NCI-H69 (cell line): ENCODE data around the gene GNB1.
"Not testable (repeated sequence)": the region's sequence is repeated elsewhere in the genome, so short reads cannot be mapped to it uniquely, and the experiment has no call there.

Source experiments
- DNase-seq: peaks from one replicate; lab custom pipeline; 2025; lab: John Stamatoyannopoulos, UW

The GNB1 gene

DNA sequence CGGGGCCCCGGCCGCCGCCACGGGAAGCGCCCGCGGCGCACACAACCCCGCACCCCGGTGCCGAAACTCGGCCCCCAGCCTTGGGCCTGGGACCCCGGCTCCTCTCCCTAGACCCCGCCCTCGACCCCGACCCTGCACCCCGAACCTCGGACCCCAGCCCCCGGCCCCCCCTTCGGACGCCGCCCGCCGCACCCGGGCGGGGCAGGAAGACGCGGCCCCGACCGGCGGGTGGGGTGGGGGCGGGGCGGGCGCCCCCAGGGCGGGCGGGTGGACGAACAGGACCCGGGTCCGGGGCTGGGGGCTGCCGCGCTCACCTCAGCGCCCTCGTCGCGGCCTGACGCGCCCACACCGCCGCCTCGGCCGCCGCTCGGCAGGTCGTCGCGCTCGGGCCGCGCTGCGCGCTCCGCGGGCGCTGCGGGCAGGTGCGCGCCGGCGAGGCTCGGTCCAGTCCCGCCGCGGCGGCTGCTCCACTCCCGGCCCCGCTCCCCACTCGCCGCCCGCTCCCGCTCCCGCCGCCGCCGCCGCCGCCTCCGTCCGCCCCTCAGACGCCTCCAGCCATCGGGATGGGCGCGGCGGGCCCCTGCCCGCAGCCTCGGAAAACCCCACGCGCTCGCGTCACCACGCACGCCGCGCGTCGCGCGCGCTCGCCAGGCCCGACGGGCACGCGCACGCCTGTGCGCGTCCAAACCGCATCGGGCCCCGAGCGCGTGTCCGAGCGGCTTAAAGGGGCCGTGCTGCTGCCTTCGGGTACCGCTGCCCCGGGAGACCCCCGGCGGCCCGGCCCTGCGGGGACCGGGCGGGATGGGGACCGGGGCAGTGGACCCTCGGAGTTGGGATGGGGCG, at the start of gene GNB1:
Gene GNB1, minus strand, starts transcription at position 582 of the 843 bp plus-strand sequence. CDS start 65,634 bp downstream, outside the sequence.
- peak; percentile 85 for DNase-seq

DNA sequence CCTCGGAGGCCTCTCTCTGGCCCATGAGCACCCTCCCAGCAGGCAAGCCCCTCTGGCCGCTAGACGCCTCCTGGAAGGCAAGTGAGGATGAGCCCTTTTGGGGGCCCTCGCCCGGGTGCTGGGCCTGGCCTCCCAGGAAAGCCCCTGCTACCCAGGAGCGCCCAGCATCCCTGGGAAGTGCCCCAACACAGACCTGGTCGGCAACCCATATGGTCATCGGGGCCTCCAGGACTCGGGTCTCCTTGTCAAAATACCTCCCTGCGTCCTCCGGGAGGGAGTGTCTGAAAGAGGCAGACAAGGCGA, 49.2 kb upstream of the GNB1 start:
- no peak for DNase-seq

DNA sequence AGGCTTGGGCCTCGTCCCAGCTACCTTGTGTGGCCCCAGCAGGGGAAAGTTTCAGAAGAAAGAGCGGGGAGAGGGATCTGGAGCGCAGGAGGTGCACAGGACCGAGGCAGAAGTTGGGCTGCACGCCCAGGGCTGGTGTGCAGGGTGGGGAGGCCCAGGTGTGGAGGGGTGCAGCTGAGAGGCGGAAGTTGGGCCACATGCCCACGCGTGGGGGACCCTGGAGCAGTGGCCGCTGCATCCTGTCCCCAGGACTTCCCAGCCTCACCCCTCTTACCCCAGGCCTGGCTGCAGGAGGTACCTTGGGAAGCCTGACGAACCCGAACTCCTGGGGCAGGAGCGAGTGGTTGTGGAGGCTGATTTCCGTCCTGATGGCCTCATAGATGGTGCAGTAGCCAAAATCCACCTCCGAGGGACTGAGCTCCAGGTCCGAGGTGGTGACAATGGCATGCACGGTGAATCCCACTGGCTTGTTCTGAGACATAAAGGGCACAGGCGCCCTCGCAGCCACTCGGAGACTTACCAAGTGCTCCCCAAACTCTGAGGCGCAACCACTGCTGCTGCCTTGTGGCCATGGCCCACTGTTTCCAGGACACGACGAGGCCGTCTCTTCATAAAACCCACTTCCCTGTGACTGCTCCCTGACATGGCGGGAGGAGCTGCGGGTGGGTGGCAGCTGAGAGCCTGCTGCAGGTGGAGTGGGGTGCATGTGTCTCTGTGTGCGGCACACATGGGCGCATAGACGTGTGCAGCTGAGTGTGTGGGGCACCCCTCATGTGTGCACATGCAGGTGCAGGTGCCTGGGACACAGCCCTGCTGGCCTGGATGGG, 48.6 kb upstream of the GNB1 start:
- no peak for DNase-seq

DNA sequence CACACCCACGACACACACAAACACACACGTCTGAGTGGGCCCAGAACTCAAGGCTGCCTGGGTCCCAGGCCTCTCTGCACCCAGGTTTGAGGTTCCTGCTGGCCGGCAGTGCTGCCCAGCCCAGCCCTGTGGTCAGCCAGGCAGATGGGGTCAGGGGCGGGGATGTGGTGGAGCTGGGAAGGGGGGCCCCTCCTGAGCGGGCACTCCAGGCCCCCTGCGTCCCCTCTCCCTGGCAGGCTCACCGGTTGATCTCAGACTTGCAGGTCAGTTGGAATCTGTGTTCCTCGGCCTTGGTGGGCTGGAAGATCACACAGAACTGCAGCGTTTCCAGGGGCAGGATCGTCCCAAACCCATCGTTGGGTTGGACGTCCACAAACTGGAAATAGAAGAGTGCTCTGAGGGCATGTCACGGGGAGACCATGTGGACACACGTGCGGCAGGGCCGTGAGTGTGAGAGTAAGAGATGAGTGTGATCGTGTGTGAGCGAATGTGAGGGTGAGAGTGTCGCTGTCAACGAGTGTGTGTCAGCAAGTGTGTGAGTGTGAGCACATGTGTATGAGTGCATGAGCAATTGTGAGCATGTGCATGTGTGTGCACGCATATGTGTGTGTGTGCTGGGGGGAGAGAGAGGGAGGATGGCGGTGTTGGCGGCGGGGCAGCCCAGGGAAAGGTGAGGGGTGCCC, 47.9 kb upstream of the GNB1 start:
- no peak for DNase-seq

DNA sequence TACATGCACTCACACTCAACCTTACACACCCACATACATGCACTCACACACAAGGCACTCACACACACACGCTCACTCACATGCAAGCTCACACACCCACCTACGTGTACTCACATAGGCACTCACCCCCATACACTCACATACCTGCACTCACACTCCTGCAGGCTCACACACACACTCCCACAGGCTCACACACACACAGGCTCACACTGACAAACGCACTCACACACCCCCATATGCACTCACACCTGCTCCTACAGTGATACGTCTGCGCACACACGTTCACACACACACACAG, 47.3 kb upstream of the GNB1 start:
- no peak for DNase-seq

DNA sequence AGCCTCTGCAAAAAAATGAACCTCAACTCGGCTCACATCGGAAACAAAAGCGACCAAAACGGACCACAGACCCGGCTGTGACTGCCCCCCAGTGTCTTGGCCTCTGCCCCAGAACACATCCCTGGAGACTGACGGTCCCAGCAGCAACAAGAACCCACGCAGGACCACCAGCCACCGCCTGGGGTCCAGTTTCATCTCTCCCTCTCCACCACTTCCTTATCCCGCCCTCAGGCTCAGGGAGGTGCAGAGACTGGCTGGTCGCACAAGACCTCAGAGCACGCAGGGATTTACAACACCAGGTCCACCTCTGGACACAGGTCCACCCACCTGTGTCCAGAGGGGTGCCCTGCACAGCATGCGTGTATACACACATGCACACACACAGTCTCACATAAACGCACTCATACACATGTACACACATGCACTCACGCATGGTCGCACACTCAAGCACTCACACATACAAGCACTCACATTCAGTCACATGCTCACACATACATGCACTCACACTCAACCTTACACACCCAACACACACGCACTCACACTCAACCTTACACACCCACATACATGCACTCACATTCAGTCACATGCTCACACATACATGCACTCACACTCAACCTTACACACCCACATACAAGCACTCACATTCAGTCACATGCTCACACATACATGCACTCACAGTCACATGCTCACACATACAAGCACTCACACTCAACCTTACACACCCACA, 46.8 kb upstream of the GNB1 start:
- no peak for DNase-seq

DNA sequence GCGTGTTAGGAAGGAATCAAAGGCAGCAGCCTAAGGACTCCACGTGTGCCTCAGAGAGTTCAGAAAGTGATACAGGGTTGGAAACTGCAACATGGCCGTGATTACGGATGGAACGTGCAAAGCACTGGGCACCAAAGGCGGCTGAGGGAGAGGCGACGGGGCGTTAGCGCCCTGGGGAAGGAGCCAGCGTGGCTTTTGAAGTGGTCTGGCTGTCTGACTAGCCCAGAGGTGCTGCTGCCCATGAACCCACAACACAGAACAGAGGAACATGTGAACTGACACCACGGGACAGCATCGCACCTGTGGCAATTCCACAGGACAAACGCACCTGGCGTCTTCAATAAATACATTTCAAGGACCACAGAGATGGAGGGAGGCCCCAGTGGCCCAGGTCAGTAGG, 46.2 kb upstream of the GNB1 start:
- no peak for DNase-seq

DNA sequence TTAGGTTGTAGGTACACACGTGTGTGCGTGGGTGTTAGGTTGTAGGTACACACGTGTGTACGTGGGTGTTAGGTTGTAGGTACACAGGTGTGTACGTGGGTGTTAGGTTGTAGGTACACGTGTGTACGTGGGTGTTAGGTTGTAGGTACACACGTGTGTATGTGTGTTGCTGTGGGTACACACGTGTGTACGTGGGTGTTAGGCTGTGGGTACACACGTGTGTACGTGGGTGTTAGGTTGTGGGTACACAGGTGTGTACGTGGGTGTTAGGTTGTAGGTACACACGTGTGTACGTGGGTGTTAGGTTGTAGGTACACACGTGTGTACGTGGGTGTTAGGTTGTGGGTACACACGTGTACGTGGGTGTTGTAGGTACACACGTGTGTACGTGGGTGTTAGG, 44.0 kb upstream of the GNB1 start:
- not testable (repeated sequence) for DNase-seq

DNA sequence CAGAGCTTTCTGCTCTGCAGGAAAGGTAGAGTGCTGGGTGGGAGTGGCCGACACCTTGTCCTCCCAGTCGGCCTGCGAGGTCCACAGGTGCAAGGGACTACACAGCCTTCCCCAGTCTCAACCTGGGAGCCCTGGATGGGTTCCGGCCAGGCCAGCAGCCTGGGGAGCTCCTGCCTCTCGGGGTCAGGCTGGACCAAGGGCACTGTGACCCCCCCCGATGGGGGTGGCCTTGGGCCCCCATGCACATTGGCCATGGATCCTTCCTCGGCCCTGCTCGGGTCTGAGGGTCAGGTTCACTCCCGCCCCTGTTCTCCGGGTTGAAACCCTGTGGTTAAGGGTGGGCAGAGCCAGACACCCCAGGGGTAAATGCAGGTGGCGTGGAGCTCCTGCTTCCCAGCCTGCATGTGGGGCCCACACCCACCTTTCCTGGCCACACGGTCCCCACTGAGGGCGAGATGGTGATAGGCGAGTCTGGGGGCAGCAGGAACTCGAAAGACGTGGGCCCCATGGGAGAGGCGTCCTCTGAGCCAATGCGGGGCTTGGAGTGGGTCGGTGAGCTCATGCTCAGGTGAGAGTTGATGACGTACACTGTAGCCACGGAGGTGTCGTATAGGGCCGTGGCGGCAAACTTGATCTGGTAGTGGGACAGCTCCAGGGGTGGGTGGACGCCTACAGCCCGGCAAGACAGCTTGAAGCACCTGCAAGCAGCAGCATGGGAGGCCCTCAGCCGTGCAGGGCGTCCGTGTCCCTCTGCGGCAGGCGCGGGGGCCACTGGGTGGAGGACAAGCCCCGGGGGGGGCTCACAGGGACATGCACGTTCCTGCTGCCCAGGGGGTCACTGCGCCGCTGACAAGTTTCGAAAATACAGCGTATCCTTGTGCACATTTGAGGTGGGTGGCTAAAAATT, 39.0 kb upstream of the GNB1 start:
- DNase-seq = no peak

DNA sequence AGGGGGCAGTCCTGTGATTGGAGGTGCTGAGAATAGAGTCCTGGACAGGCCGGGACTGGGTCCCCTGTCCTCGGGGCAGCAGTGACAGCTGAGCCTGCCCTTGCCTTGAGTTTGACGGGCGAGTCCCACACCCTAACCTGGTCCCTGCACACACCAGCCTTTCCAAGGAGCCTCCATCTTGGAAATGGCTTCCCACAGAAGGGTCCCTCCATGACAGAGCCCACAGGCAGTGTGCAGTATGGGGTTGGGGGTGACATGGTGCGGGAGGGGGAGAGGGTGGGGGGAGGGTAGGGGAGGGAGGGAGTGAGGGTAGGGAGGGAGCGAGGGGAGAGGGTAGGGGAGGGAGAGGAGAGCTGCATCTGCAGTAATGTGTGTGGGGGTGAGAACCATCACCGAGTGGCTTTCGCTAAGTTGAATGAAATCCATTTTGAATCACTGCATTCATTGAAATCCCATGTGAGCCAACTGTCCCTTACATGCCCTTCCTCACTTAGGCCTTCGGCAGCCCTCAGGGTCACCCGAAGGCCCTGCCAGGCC, 38.3 kb upstream of the GNB1 start:
- no peak for DNase-seq

DNA sequence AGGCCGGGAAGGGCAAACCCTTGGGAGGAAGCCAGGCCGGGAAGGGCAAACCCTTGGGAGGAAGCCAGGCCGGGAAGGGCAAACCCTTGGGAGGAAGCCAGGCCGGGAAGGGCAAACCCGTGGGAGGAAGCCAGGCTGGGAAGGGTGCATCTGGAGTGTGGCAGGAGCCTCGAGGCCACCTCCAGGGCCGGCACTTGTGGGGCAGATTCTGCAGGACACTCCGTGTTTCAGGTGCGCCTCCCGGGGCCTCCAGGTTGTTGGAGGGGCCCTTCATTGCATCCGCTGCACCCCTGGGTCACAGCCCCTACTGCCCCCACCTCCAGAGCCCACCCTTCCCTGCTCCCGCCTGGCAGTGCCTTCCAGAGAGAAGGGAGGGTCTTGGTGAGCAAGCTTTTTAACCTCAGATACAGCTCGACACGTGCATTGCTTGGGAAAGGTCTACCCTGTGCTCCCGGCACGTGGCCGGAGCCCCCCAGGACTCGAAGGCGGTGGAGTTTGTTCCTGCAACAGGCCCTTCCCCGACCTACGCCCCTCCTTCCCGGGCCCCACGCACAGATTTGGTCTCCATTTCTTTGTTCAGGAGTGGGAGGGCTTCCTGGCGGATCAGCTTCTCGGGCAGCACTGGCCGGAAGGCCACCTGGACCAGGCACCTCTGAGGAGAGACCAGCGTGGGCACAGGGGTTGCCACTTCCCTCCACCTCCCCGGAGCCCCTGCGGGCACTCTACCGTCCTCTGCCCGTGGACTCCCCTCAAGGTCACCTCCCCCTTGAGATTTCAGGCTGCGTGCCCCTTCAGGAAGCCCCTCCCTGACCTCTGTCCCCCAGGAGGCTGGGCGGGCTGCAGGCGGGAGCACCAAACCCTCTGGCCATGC, 37.6 kb upstream of the GNB1 start:
- DNase-seq = no peak

DNA sequence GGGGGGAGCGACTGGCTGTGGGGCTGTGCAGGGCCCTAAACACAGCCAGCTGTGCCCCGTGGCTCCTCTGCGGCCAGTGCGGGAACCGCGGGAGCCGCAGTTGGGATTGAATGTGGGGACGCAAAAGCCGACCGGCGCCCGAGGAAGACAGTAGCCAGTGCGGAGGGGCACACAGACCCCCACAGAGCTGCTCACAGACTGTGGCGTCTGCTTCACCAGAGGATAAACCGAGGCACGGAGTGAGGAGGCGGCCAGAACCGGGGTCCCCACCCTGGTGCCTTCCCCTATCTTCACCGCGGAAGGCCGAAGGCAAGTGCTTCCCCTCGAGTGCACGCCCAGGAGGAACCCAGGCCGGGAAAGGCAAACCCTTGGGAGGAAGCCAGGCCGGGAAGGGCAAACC, 36.9 kb upstream of the GNB1 start:
- DNase-seq = no peak

DNA sequence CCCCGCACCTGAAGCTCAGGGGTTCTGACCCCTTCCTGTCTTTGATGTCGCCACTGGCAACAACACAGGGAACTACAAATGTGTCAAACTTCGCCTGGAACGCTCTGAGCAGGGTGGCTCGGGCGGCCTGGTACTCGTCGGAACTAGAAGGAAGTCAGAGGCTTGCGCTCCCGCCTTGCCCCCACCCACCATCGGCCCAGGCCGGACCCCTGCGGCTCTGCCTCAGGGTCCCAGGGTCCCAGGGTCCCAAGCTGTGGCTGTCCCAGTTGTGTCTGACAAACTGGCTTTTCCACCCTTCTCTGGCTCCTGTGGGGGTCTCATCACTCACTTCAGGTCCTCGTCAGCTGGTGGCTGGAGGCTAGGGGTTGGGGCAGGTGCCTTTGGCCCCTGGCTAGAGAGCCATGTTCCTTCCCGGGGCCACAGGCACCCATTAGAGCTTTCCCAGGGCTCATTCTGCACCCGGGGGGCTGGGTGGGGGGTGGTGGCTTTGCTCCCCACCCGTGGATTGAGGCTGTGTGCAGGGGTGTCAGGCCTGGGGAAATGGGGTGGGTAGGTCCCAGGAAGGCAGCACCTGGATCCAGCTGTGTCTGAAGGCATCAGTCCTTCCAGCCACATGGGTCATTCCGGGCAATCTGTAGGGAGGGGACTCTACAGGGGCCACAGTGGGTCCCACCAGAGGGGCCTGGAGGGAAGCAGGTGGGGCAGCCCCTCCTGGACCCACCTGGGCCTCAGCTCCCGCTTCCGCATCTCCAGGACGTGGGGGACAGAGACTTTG, 36.2 kb upstream of the GNB1 start:
- no peak for DNase-seq

DNA sequence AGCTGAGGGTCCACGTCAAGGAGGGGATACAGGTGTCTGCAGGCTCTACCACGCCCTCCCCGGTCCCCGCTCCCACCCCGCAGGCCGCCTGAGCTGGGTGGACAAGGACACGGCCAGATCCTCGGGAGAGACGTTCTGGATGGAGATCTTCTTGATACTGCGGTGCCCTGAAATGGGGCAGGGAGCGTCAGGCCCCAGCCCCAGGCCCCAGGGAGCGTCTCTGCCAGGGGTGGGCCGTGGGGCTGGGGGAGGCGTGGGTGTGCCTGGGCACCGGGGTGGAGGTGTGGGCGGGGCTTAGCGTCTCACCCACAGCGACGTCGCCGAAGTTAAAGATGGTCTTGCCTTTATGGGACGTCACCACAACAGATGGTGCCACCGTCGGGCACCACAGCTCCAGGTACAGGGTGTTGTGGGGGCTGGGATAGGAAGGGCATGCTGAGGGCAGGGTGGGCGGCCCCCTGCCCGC, 35.5 kb upstream of the GNB1 start:
- DNase-seq = no peak

DNA sequence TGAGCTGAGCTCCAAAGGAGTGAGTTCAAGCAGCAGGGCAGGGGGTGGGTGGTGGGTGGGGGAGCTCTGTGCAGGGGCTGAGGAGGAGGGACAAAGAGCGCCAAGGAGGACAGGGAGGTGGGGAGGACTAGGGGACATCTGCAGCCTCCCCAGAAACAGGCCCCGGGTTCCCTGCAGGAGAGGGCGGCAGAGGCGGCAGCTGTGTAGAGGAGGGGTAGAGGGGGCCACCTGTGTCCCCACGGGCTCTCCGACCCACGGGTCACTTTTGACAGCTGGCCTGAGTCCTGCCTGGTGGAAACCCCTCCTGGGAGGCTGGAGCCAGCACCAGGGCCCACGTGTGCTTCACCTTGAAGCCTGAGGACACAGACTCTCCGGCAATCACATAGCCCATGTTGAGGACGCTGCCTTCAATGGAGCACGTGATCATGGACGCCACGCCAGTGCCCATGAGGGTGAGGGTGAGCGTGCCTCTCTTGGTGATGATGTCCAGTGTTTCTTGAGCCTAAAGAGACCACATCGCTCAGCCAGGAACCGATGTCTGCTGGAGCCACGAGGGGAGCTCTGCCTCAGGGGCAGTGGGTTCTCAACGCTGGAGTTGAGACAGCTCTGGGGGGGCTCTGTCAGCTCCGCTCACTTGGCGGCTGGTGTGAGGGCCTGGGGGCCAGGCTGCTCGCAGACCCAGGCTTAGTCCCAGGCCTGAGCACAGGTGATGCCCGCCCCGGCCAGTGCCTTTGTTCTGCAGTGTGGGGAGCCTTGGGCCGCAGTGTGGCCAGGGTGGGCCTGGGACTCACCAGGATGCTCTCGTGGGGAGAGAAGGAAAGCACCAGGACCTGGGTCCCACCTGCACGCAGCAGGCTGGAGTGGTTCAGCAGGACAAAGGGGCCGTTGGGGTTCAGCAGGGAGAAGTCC, 34.8 kb upstream of the GNB1 start:
- DNase-seq = no peak

DNA sequence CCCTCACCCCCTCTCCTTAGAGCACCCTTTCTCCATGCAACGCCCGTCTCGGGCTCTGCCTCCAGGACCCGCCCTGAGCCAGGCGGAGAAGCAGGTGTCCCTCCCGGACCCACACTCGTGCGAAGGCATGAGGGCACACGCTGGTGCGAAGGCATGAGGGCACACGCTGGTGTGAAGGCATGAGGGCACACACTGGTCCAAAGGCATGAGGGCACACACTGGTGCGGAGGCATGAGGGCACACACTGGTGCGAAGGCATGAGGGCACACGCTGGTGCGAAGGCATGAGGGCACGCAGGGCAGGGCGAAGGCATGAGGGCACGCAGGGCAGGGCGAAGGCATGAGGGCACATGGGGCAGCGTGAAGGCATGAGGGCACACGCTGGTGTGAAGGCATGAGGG, 34.0 kb upstream of the GNB1 start:
- DNase-seq = no peak

DNA sequence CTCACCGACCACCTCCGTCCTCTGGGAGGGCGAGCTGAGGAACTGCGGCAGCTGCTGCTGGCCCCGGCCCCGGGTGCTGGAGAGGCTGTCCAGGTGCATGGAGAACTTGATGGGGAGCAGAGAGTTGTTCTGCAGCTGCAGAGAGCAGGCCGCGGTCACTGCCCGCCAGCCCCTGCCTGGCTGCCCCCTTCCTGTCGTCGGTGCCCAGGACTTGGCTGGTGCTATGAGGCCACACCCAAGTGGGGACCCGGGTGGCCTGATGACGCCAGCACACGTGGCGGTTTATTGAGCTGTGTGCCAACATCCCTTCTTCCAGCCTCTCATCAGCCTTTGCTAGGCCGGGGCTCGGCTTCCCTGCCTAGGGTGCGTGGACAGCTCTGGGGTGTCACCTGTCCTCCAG, 33.5 kb upstream of the GNB1 start:
- no peak for DNase-seq
